Activated CD4-positive, alpha-beta T cell treated with anti-CD3 and anti-CD28 coated beads, Interleukin-2, amount 10 ng/mL, durations not matched to agents 24 days and 14 days (primary cell): ENCODE measurements around the gene CTNNAL1. TPM values are rescaled to one million over a fixed set of nuclear protein-coding genes. Genes with fewer than 3 reads are reported as not detected.
A peak's percentile ranks its signal among the peaks of the same experiment; 100 is the strongest.
"Not testable (repeated sequence)": the region's sequence is repeated elsewhere in the genome, so short reads cannot be mapped to it uniquely, and the experiment has no call there.

Experiments
- DNase-seq: peaks from one replicate; pipeline ENCODE4 v3.0.0; 2022
- H3K27ac Mint-ChIP-seq: one replicate; pipeline ENCODE4 v1.8.0; 2022; ENCODE audit warnings: mild to moderate bottlenecking, mixed read lengths
- H3K27me3 Mint-ChIP-seq: one replicate; pipeline ENCODE4 v1.8.0; 2022; ENCODE audit warnings: mixed read lengths
- H3K36me3 Mint-ChIP-seq: one replicate; pipeline ENCODE4 v1.8.0; 2022; ENCODE audit warnings: low read depth, mild to moderate bottlenecking, mixed read lengths
- H3K4me1 Mint-ChIP-seq: one replicate; pipeline ENCODE4 v1.8.0; 2021; ENCODE audit warnings: mixed read lengths
- H3K4me3 Mint-ChIP-seq: one replicate; pipeline ENCODE4 v1.8.0; 2022; ENCODE audit warnings: mild to moderate bottlenecking, moderate library complexity, mixed read lengths
- H3K9me3 Mint-ChIP-seq: one replicate; pipeline ENCODE4 v1.8.0; 2021; ENCODE audit warnings: mixed read lengths
- intact Hi-C: fragments of 100-400 bp; cut with micrococcal nuclease; formaldehyde crosslinking; loops from one replicate; pipeline ENCODE4 v1.15.1; 2023
- total RNA-seq: library from RNA; stranded (reverse); gene quantifications from 2 replicates; pipeline ENCODE4 v1.2.3, GENCODE V29; 2022

CTNNAL1 gene
- total RNA-seq, 1 donor from 2014 or later: 17.8 TPM

GRCh38 chr9:108921200-108921599 lies 92.1 kb downstream of the CTNNAL1 start:
- H3K4me1 Mint-ChIP-seq: no peaks in the 10 kb centered on the region
- no peaks in the 10 kb centered on the region for H3K9me3 Mint-ChIP-seq
- intact Hi-C loops: no loop called here
- no peak overlapping the region for H3K4me3 Mint-ChIP-seq
- no peak overlapping the region for H3K27ac Mint-ChIP-seq
- no peaks in the 10 kb centered on the region for H3K27me3 Mint-ChIP-seq
- H3K36me3 Mint-ChIP-seq: peaks cover 42% of the 10 kb centered on the region
- DNase-seq: no peak

DNA sequence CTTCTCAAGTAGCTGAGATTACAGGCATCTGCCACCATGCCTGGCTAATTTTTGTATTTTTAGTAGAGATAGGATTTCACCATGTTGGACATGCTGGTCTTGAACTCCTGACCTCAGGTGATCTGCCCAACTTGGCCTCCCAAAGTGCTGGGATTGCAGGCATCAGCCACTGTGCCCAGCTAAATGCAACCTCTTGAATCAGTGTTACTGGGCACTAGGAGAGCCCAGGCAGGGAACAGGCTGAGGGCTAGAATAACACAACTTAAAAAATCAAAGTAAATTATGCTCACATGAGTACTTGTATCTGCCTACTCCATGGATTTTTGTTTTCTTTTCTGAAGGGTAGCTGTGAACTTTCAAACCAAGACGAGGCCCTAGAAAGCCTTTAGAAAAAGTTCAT lies 92.9 kb downstream of the CTNNAL1 start:
- DNase-seq, H3K4me1 Mint-ChIP-seq, H3K27me3 Mint-ChIP-seq, H3K27ac Mint-ChIP-seq, H3K9me3 Mint-ChIP-seq, H3K4me3 Mint-ChIP-seq, intact Hi-C loops: not testable (repeated sequence)
- peaks cover 42% of the 10 kb centered on the region for H3K36me3 Mint-ChIP-seq

GRCh38 chr9:108919517-108919916 lies 93.8 kb downstream of the CTNNAL1 start:
- Mint-ChIP-seq H3K9me3 (no peaks in the 10 kb centered on the region), H3K27me3 (no peaks in the 10 kb centered on the region), H3K4me3 (no peak overlapping the region), H3K36me3 (peaks cover 36% of the 10 kb centered on the region), H3K4me1 (no peaks in the 10 kb centered on the region), H3K27ac (no peak overlapping the region)
- no peak for DNase-seq
- intact Hi-C loops: no loop called here

- DNase-seq: no peak
- H3K36me3 Mint-ChIP-seq: peaks cover 48% of the 10 kb centered on the region
- intact Hi-C loops: no loop called here
These were observed 99.9 kb downstream of the CTNNAL1 start for GRCh38 chr9:108913391-108913790.

DNA sequence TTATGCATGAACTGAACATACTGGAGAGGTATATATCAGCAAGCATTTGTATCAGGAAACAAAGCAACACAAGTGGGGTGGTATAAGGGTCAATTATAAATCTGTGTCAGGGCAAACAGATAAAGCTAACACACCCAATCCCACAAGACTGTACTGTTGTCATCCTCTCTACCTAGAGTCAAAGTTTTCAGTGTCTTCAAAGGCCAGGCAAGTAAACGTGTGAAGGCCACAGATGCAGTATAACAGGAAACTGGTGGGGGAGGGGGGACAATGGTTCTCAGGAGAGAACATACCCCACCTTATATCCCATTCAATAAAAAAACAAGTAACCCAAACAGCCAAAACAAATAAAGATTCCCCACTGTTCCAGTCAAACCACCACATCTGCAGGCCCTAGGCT lies 101.5 kb downstream of the CTNNAL1 start:
- Mint-ChIP-seq H3K4me3 (no peak overlapping the region), H3K36me3 (peaks cover 53% of the 10 kb centered on the region)

More at GRCh38 chr9:108913391-108913790, 99.9 kb downstream of the CTNNAL1 start:
- H3K9me3 Mint-ChIP-seq: no peaks in the 10 kb centered on the region
- H3K4me1 Mint-ChIP-seq: peaks cover 8% of the 10 kb centered on the region
- no peak overlapping the region for H3K27ac Mint-ChIP-seq
- no peaks in the 10 kb centered on the region for H3K27me3 Mint-ChIP-seq
- H3K4me3 Mint-ChIP-seq: no peak overlapping the region

GRCh38 chr9:108910914-108911313 lies 102.4 kb downstream of the CTNNAL1 start:
- Mint-ChIP-seq H3K36me3 (peaks cover 55% of the 10 kb centered on the region), H3K27me3 (no peaks in the 10 kb centered on the region)

More for the DNA sequence above, 101.5 kb downstream of the CTNNAL1 start:
- Mint-ChIP-seq H3K27ac (peak overlapping the region; percentile 41), H3K4me1 (peaks cover 8% of the 10 kb centered on the region), H3K9me3 (no peaks in the 10 kb centered on the region), H3K27me3 (no peaks in the 10 kb centered on the region)
- intact Hi-C loops: no loop called here
- peak; percentile 62 for DNase-seq

DNA sequence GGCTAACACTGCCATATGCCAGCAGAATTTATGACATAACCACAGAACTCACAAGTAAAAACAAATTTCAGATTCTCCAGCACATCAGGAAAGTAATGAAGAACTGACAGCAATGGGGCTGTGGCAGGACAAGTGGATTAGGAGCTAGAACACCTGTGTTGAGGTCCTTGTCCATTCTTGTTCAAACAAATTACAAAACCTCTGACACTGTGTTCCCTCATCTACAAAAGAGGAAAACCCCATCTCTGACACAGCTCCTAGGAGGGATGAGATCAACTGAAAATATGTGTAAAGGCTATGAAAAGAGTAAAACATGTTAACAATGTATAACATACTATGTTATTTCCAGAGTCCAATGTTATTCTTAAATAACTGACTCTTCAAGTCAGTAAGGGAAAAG lies 102.9 kb downstream of the CTNNAL1 start:
- intact Hi-C loops: no loop called here
- Mint-ChIP-seq H3K9me3 (no peaks in the 10 kb centered on the region), H3K27me3 (no peaks in the 10 kb centered on the region), H3K27ac (no peak overlapping the region), H3K4me1 (peaks cover 8% of the 10 kb centered on the region), H3K36me3 (peaks cover 52% of the 10 kb centered on the region), H3K4me3 (no peak overlapping the region)
- DNase-seq: no peak

More at GRCh38 chr9:108910914-108911313, 102.4 kb downstream of the CTNNAL1 start:
- intact Hi-C loops: no loop called here
- peaks cover 8% of the 10 kb centered on the region for H3K4me1 Mint-ChIP-seq
- H3K27ac Mint-ChIP-seq: no peak overlapping the region
- no peak overlapping the region for H3K4me3 Mint-ChIP-seq
- no peak for DNase-seq
- H3K9me3 Mint-ChIP-seq: no peaks in the 10 kb centered on the region

DNA sequence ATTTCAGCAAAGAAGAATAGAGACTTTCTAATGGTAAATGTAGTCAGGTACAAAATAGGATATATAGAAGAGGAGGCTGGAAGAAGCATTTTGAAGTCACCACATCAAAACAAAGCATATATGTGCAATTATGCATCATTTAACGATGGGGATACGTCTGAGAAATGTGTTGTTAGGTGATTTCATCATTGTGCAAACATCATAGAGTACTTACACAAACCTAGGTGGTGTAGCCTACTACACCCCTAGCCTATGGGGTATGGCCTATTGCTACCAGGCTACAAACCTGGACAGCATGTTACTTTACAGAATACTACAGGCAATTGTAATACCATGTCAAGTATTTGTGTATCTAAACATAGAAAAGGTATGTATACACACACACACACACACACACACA lies 107.8 kb downstream of the CTNNAL1 start:
- Mint-ChIP-seq H3K27ac (no peak overlapping the region), H3K9me3 (no peaks in the 10 kb centered on the region), H3K4me1 (peaks cover 2% of the 10 kb centered on the region), H3K27me3 (no peaks in the 10 kb centered on the region), H3K36me3 (peaks cover 59% of the 10 kb centered on the region), H3K4me3 (no peak overlapping the region)
- no peak for DNase-seq
- intact Hi-C loops: no loop called here

DNA sequence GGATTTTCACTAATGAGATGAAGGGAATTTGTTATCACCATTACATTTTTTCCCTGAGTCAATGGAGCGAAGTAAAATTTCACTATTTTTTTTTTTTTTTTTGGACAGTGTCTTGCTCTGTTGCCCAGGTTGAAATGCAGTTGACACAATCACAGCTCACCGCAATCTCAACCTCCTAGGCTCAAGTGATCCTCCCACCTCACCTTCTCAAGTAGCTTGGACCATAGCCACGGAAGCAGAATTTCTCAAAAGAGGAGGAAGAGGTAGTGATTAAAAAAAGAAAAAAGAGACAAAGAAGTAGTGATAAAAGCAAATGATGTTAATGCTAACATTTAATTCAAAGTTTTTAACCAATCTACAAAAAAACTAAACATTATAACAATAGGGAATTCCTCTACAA lies 109.1 kb downstream of the CTNNAL1 start:
- H3K36me3 Mint-ChIP-seq: peaks cover 58% of the 10 kb centered on the region
- intact Hi-C loops: no loop called here
- no peak for DNase-seq
- no peak overlapping the region for H3K27ac Mint-ChIP-seq
- H3K9me3 Mint-ChIP-seq: no peaks in the 10 kb centered on the region
- H3K4me3 Mint-ChIP-seq: no peak overlapping the region
- H3K27me3 Mint-ChIP-seq: no peaks in the 10 kb centered on the region
- H3K4me1 Mint-ChIP-seq: peaks cover 2% of the 10 kb centered on the region

- Mint-ChIP-seq H3K27me3 (no peaks in the 10 kb centered on the region), H3K9me3 (no peaks in the 10 kb centered on the region), H3K36me3 (peaks cover 56% of the 10 kb centered on the region), H3K4me3 (no peak overlapping the region), H3K27ac (no peak overlapping the region), H3K4me1 (peaks cover 2% of the 10 kb centered on the region)
- DNase-seq: no peak
- intact Hi-C loops: no loop called here
These were observed 109.7 kb downstream of the CTNNAL1 start for GRCh38 chr9:108903420-108904103.

DNA sequence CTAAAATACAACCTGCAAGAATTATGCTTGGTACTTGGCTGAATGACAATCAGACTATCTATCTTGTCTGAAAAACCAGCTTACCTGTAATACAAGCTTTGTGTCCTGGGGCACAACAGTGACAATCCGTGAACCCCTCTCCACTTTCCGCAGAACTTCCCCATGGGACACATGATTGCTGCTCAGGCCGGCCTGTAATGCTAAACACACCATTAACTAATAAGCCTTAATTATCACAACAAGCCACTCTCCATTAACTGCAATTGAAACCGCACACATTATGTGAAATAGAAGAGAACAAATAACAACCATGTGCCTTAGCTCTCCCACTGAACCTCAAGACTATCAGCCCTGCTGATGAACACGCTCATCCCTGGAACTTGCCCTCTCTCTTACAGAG lies 113.1 kb downstream of the CTNNAL1 start:
- Mint-ChIP-seq H3K4me3 (no peak overlapping the region), H3K27me3 (no peaks in the 10 kb centered on the region), H3K36me3 (peaks cover 54% of the 10 kb centered on the region), H3K27ac (no peak overlapping the region), H3K9me3 (no peaks in the 10 kb centered on the region), H3K4me1 (peaks cover under 1% of the 10 kb centered on the region)
- DNase-seq: no peak
- intact Hi-C loops: no loop called here

DNA sequence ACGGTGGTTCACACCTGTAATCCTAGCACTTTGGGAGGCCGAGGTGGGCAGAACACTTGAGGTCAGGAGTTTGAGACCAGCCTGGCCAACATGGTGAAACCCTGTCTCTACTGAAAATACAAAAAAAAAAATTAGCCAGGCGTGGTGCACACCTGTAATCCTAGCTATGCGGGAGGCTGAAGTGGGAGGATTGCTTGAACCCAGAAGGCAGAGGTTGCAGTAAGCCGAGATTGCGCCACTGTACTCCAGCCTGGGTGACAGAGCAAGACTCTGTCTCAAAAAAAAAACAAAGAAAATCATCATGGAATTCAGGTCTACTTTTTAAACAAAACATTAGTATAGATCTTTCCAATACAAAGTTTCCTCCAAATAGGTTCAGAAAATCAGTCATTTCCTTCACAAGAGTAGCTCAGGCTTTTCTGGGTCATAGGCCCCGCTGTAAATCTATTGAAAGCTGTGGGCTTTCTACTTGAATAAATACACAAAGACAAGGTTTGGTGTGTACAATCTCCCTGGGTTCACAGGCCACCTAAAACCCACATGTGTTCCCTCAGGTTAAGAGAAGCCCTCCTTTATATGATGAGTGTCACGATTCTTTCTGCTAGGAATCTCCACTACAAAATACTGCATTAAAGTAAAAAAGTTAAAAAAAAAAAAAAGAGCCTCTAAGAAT lies 114.1 kb downstream of the CTNNAL1 start:
- DNase-seq, H3K4me3 Mint-ChIP-seq, H3K27me3 Mint-ChIP-seq, H3K4me1 Mint-ChIP-seq, H3K9me3 Mint-ChIP-seq, H3K27ac Mint-ChIP-seq, intact Hi-C loops: not testable (repeated sequence)
- H3K36me3 Mint-ChIP-seq: peaks cover 53% of the 10 kb centered on the region

GRCh38 chr9:108897324-108898096 lies 115.8 kb downstream of the CTNNAL1 start:
- peaks cover 51% of the 10 kb centered on the region for H3K36me3 Mint-ChIP-seq
- no peak overlapping the region for H3K27ac Mint-ChIP-seq
- H3K4me1 Mint-ChIP-seq: no peaks in the 10 kb centered on the region
- intact Hi-C loops: no loop called here
- no peaks in the 10 kb centered on the region for H3K27me3 Mint-ChIP-seq
- H3K9me3 Mint-ChIP-seq: no peaks in the 10 kb centered on the region
- DNase-seq: no peak
- H3K4me3 Mint-ChIP-seq: no peak overlapping the region
